HUES48 (cell line): ENCODE data around the gene LRRC23.
"Not testable (repeated sequence)": the region's sequence is repeated elsewhere in the genome, so short reads cannot be mapped to it uniquely, and the experiment has no call there.

Source experiments
- H3K27ac ChIP-seq: one replicate; pipeline ENCODE4 v1.7.0; 2013; ENCODE audit warnings: low read depth, low read length, inconsistent platforms
- H3K27me3 ChIP-seq: 2 replicates; pipeline ENCODE4 v1.6.1; 2013; ENCODE audit warnings: mild to moderate bottlenecking, low read length; ENCODE audit not compliant: control insufficient read depth, insufficient read depth
- H3K36me3 ChIP-seq: 2 replicates; pipeline ENCODE4 v1.6.1; 2013; ENCODE audit warnings: low read length; ENCODE audit not compliant: control insufficient read depth, insufficient read depth
- H3K4me1 ChIP-seq: 2 replicates; pipeline ENCODE4 v1.6.1; 2013; ENCODE audit warnings: mild to moderate bottlenecking, low read length; ENCODE audit not compliant: control insufficient read depth, insufficient read depth
- H3K4me3 ChIP-seq: 2 replicates; pipeline ENCODE4 v1.5.1; 2013; ENCODE audit warnings: mild to moderate bottlenecking, low read depth, low read length
- H3K9ac ChIP-seq: 2 replicates; pipeline ENCODE4 v1.6.1; 2013; ENCODE audit warnings: mild to moderate bottlenecking, low read depth, low read length, moderate library complexity
- H3K9me3 ChIP-seq: 2 replicates; pipeline ENCODE4 v1.6.1; 2013; ENCODE audit warnings: low read length; ENCODE audit not compliant: control insufficient read depth, insufficient read depth

LRRC23 gene

DNA sequence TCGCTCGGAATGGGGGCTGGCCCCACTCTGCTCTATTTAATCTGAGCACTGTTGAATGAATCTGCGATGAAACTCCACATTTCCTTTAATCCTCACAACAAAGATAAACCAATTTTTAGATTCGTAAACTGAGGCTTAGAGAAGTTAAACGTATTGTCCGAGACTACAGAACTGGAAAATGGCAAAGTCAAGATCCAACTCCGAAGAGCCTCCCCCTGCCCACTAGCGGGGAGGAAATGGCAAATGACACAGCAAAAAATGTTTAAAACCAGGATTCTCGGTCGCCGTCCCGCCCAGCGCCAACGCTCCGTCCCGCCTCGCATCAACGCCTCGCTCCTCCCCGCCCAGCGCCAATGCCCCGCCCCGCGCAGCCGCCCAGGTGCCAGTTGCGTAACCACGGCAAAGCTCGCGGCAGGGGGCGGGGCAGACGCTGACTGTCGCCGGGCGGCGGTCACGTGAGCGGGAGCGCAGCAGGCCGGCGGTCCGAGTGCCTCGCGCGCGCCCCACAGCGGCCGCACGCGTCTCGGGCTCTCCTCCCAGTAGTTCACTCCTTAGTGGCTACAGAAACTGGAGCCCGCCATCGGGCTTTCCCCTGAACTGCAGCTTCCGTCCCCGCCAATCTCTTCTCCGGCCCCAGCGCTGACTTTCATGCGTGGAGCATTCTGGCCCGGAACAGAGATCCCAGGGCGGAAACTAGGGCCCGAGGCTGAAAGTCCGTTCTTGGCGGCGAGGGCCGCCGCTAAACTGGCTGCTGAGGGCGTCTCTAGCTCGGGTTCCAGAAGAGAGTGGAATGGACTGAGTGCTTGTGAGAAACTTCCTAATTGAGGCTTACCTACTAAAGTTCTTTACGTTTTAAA lies 13.6 kb upstream of the LRRC23 start:
- Histone ChIP-seq H3K9me3 (no peaks in the 10 kb centered on the region), H3K4me3 (peak overlapping the region; percentile 66), H3K36me3 (no peaks in the 10 kb centered on the region), H3K27ac (peak overlapping the region; percentile 92), H3K4me1 (peaks cover 20% of the 10 kb centered on the region), H3K27me3 (no peaks in the 10 kb centered on the region), H3K9ac (peak overlapping the region; percentile 70)

DNA sequence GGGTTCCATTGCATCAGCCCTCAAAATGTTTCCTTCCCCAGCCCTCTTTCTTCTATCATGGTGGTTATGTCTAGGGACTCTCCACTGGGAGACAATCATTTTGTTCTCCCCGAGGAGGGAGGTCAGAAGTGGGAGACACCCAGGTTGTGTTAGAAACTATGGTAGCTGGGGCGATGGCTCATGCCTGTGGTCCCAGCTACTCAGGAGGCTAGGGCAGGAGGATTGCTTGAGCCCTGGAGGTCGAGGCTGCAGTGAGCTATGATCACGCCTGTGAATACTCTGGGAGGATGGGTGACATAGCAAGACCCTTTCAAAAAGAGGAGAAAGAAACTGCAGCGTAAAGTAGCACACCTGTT lies 13.0 kb upstream of the LRRC23 start:
- H3K36me3 ChIP-seq, result no peaks in the 10 kb centered on the region
- H3K9ac ChIP-seq, result peak overlapping the region; percentile 70
- H3K27ac ChIP-seq, result peak overlapping the region; percentile 76
- H3K27me3 ChIP-seq, result no peaks in the 10 kb centered on the region
- peak overlapping the region; percentile 66 for H3K4me3 ChIP-seq
- H3K9me3 ChIP-seq, result no peaks in the 10 kb centered on the region
- H3K4me1 ChIP-seq, result peaks cover 20% of the 10 kb centered on the region

DNA sequence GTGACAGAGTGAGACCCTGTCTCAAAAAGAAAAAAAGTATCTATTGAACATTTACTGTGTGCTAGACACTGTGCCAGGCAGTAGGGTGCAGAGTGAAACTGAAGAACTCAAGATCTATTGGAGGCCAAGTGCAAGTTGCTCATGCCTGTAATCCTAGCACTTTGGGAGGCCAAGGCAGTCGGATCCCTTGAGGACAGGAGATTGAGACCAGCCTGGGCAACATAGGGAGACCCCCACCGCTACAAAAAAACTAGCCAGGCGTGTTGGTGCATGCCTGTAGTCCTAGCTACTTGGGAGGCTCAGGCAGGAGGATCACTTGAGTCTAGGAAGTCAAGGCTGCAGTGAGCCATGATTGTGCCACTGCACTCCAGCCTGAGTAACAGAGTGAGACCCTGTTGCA lies 11.9 kb upstream of the LRRC23 start:
- H3K4me3 ChIP-seq, H3K27me3 ChIP-seq, H3K9ac ChIP-seq, H3K27ac ChIP-seq, H3K9me3 ChIP-seq, H3K36me3 ChIP-seq: not testable (repeated sequence)
- peaks cover 15% of the 10 kb centered on the region for H3K4me1 ChIP-seq

DNA sequence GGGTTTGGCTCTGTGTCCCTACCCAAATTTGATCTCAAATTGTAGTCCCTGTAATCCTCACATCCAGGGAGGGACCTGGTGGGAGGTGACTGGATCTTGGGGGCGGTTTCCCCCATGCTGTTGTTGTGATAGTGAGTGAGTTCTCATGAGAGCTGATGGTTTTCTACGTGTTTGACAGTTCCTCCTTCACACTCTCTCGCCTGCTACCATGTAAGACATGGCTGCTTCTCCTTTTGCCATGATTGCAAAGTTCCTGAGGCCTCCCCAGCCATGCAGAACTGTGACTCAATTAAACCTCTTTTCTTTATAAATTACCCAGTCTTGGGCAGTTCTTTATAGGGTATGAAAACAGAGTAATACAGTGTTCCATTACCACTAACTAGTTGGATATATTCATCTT lies 10.3 kb upstream of the LRRC23 start:
- no peak overlapping the region for H3K27ac ChIP-seq
- no peak overlapping the region for H3K4me3 ChIP-seq
- peaks cover 7% of the 10 kb centered on the region; the same call in 1 of the 2 replicates for H3K4me1 ChIP-seq
- no peak overlapping the region for H3K9ac ChIP-seq
- no peaks in the 10 kb centered on the region for H3K27me3 ChIP-seq
- H3K9me3 ChIP-seq, result no peaks in the 10 kb centered on the region
- no peaks in the 10 kb centered on the region for H3K36me3 ChIP-seq

DNA sequence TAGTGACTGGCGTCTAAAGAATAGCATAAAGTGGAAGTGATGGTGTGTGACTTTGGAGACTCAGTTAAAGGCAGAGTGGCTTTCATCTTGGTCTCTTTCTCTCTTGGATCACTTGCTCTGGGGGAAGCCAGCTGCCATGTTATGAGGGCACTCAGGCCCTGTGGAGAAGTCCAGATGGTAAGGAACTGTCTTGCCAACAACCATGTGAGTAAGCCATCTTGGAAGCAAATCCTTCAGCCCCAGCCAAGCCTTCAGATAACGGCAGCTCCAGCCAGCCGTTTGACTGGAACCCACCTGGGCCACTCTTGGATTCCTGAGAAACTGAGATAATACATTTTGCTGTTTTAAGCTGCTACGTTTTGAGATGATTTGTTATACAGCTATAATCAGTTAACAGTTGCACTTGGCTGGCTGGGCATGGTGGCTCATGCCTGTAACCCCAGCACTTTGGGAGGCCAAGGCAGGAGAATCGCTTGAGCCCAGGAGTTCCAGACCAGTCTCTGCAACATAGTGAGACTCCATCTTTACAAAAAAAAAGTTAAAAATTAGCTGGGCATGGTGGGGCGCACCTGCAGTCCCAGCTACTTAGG lies 7.7 kb upstream of the LRRC23 start:
- no peaks in the 10 kb centered on the region for H3K27me3 ChIP-seq
- H3K36me3 ChIP-seq, result no peaks in the 10 kb centered on the region
- no peak overlapping the region for H3K9ac ChIP-seq
- H3K27ac ChIP-seq, result no peak overlapping the region
- no peak overlapping the region for H3K4me3 ChIP-seq
- no peaks in the 10 kb centered on the region for H3K4me1 ChIP-seq
- H3K9me3 ChIP-seq, result no peaks in the 10 kb centered on the region

DNA sequence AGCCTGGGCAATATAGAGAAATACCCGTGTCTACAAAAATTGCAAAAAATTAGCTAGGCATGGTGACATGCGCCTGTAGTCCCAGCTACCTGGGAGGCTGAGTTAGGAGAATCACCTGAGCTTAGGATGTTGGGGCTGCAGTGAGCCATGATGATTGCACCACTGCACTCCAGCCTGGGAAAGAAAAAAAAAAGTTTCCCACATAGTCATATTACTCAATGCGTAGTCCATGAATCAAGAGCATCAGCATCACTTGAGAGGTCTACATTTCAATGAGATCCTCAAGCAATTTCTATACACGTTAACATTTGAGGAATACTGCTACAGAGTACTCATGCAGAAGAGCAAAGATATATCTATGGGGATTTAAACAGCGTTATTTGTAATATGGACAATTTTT lies 5.2 kb upstream of the LRRC23 start:
- Histone ChIP-seq H3K9me3 (no peaks in the 10 kb centered on the region), H3K27ac (no peak overlapping the region), H3K4me3 (no peak overlapping the region), H3K36me3 (no peaks in the 10 kb centered on the region), H3K4me1 (peaks cover 10% of the 10 kb centered on the region), H3K27me3 (no peaks in the 10 kb centered on the region), H3K9ac (no peak overlapping the region)

DNA sequence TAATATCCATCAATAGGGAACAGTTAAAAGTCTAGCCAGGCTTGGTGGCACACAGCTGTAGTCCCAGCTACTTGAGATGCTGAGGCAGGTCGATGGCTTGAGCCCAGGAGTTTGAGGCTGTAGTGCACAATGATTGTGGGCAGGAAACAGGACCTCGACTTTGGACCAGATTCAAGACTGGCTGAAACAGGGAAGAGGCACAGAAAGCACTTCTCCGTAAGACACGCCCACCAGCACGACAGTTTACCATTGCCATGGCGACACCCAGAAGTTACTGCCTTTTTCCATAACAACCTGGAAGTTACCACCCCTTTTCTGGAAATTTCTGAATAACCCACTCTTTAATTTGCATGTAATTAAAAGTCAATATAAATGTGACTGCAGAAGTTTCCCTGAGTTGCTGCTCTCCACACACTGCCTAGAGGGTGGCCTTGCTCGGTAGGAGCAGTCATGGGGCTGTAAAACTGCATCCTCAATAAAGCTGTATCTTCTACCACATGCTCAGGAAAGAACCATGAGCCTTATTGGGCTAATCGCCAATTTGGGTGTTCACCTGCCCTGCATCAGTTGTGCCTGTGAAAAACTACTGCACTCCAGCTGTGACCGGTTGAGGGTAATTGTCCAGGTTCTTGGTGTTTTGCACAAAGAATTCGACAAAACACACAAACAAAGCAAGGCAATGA lies 4.6 kb upstream of the LRRC23 start:
- Histone ChIP-seq H3K36me3 (no peaks in the 10 kb centered on the region), H3K4me3 (no peak overlapping the region), H3K9ac (no peak overlapping the region), H3K27me3 (no peaks in the 10 kb centered on the region), H3K27ac (no peak overlapping the region), H3K4me1 (peaks cover 10% of the 10 kb centered on the region), H3K9me3 (no peaks in the 10 kb centered on the region)

DNA sequence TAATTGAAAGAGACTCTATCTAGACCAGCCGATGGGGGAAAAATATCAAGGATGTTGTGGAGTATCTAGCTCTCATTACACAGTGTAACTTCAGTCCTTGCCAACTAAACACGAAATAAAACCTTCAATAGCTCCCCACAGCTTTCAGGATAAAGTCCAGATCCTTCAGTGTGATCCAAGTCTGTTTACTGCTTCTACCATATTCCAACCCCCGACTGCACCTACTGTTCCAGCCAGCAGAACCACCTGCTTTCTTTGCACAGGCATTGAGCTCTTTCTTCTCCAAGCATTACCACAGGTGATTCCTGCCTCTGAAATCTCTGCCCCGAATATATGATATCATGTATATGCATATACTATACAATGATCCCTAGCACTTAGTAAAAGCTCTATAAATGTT lies 2.2 kb upstream of the LRRC23 start:
- H3K4me3 ChIP-seq, result no peak overlapping the region
- no peak overlapping the region for H3K9ac ChIP-seq
- no peak overlapping the region for H3K27ac ChIP-seq
- H3K9me3 ChIP-seq, result no peaks in the 10 kb centered on the region
- H3K36me3 ChIP-seq, result no peaks in the 10 kb centered on the region
- H3K4me1 ChIP-seq, result peaks cover 14% of the 10 kb centered on the region
- H3K27me3 ChIP-seq, result 0 out of 2 replicates have a peak, but pooled peaks cover 4% of the 10 kb centered on the region

DNA sequence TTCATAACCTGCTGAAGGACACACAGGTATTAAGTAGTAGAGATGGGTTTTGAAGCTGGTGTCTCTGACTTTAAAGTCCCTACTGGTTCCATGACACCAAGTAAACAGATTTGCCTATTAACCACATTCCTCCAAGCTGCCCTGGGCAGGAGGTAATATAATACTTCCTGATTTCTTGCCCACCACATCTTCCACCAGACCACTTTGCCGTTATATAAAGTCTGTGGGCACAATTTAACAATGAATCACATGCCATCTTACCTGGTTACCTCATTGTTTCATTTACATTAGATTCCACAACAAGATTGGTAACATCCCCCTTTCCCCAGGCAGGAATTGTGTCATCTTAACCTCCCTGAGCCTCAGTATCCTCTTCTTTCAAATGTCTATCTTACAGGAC lies 900 bp upstream of the LRRC23 start:
- H3K9me3 ChIP-seq, result no peaks in the 10 kb centered on the region
- 0 out of 2 replicates have a peak, but pooled peaks cover 4% of the 10 kb centered on the region for H3K27me3 ChIP-seq
- no peak overlapping the region for H3K9ac ChIP-seq
- peak overlapping the region; percentile 69 for H3K27ac ChIP-seq
- H3K36me3 ChIP-seq, result no peaks in the 10 kb centered on the region
- no peak overlapping the region for H3K4me3 ChIP-seq
- peaks cover 14% of the 10 kb centered on the region for H3K4me1 ChIP-seq

DNA sequence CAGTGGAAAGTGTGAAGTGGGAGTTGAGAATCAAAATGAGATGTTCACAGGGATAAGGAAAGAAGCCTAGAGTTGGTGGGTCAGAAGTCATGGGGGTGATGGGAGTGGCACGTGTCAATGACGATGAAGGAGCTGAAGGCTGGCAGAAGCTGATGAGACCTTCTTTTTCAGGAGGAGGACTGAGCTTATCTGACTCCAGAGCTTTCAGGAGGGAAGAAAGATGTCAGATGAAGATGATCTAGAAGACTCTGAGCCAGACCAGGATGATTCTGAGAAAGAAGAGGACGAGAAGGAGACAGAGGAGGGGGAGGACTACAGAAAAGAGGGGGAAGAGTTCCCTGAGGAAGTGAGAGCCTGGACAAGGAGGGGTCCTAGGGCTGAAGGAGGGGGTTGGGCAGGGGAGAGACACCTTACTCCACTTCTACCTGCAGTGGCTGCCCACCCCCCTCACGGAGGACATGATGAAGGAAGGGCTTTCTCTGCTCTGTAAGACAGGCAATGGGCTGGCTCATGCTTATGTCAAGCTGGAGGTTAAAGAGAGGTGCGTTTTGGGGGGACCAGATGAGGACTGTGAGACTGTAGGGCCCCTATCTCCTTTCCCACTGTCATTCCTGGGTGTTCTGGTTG lies 905 bp downstream of the LRRC23 start:
- Histone ChIP-seq H3K27ac (peak overlapping the region; percentile 75), H3K4me3 (peak overlapping the region; percentile 68), H3K9me3 (no peaks in the 10 kb centered on the region), H3K4me1 (peaks cover 14% of the 10 kb centered on the region), H3K27me3 (0 out of 2 replicates have a peak, but pooled peaks cover 4% of the 10 kb centered on the region), H3K9ac (no peak overlapping the region), H3K36me3 (no peaks in the 10 kb centered on the region)

DNA sequence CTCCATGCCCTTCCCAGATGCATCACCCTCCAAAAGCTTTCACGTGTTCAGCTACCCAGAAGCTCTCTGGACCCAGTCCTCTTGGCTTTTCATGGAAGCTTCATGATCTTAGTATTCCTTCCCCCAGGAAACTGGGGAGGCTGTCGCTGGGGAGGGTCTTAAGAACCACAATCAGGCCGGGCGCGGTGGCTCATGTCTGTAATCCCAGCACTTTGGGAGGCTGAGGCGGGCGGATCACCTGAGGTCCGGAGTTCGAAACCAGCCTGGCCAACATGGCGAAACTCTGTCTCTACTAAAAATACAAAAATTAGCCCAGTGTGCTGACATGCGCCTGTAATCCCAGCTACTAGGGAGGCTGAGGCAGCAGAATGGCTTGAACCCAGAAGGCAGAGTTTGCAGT lies 3.5 kb downstream of the LRRC23 start:
- not testable (repeated sequence) for H3K4me3 ChIP-seq, H3K27ac ChIP-seq, H3K9ac ChIP-seq, H3K36me3 ChIP-seq, H3K27me3 ChIP-seq, H3K9me3 ChIP-seq
- H3K4me1 ChIP-seq, result peaks cover 14% of the 10 kb centered on the region
